Liver (tissue), 9 donors: ENCODE results near the gene PKD1L1. TPM values are rescaled to one million over a fixed set of nuclear protein-coding genes. Genes with fewer than 3 reads are reported as not detected.
"Not testable (repeated sequence)": the region's sequence is repeated elsewhere in the genome, so short reads cannot be mapped to it uniquely, and the experiment has no call there.

Source experiments
- DNase-seq: peaks from one replicate; pipeline ENCODE4 v3.0.0-alpha.2; 2017; ENCODE audit warnings: low spot score
- H3K27ac ChIP-seq, 2 donors: one replicate each; pipeline ENCODE4 v1.7.0; 2013; ENCODE audit warnings: inconsistent platforms in 2 of 2, low read length in 2 of 2, control low read depth in 1 of 2, low read depth in 1 of 2, mild to moderate bottlenecking in 1 of 2
- H3K27me3 ChIP-seq, 4 donors: one replicate each; pipeline versions ENCODE4 v1.6.1 to v1.7.0; 2013; ENCODE audit warnings: low read length in 3 of 4, inconsistent platforms in 1 of 4, mild to moderate bottlenecking in 1 of 4, moderate library complexity in 1 of 4; ENCODE audit not compliant: control insufficient read depth in 4 of 4, insufficient read depth in 4 of 4
- H3K36me3 ChIP-seq, 4 donors: one replicate each; pipeline versions ENCODE4 v1.6.1 to v1.7.0; 2013; ENCODE audit warnings: low read length in 3 of 4, mild to moderate bottlenecking in 3 of 4, low read depth in 1 of 4, moderate library complexity in 1 of 4; ENCODE audit not compliant: control insufficient read depth in 4 of 4, insufficient read depth in 3 of 4
- H3K4me1 ChIP-seq, 4 donors: one replicate each; pipeline versions ENCODE4 v1.6.1 to v1.7.0; 2013; ENCODE audit warnings: low read length in 3 of 4, mild to moderate bottlenecking in 3 of 4, moderate library complexity in 1 of 4; ENCODE audit not compliant: control insufficient read depth in 4 of 4, insufficient read depth in 4 of 4
- H3K4me3 ChIP-seq, 3 donors: one replicate each; pipeline versions ENCODE4 v1.6.1 to v1.7.0; 2013; ENCODE audit warnings: low read length in 3 of 3, control low read depth in 1 of 3, low read depth in 1 of 3, mild to moderate bottlenecking in 1 of 3
- H3K9ac ChIP-seq, 2 donors: one replicate each; pipeline ENCODE4 v1.7.0; 2013; ENCODE audit warnings: low read length in 2 of 2, mild to moderate bottlenecking in 2 of 2, moderate library complexity in 2 of 2, control low read depth in 1 of 2, low read depth in 1 of 2
- H3K9me3 ChIP-seq, 4 donors: one replicate each; pipeline versions ENCODE4 v1.6.1 to v1.7.0; 2013; ENCODE audit warnings: low read length in 3 of 4; ENCODE audit not compliant: control insufficient read depth in 4 of 4
- ATF3 ChIP-seq: IDR thresholded peaks from 2 replicates; pipeline ENCODE4 v1.6.1; 2016; ENCODE audit warnings: antibody characterized with exemption
- FOXA2 ChIP-seq: IDR thresholded peaks from 2 replicates; pipeline ENCODE4 v1.6.1; 2016; ENCODE audit warnings: antibody characterized with exemption
- GABPA ChIP-seq, 2 donors: IDR thresholded peaks in 1 of 2; conservative IDR thresholded peaks in 1 of 2; 2 replicates each; pipeline ENCODE4 v1.6.1; 2016; ENCODE audit warnings: antibody characterized with exemption in 2 of 2, mild to moderate bottlenecking in 1 of 2, moderate library complexity in 1 of 2
- HNF4A ChIP-seq, 2 donors: conservative IDR thresholded peaks; 2 replicates each; pipeline ENCODE4 v1.6.1; 2016; ENCODE audit warnings: antibody characterized with exemption in 2 of 2, mild to moderate bottlenecking in 2 of 2
- HNF4G ChIP-seq: IDR thresholded peaks from 2 replicates; pipeline ENCODE4 v1.6.1; 2016; ENCODE audit warnings: antibody characterized with exemption
- NR2F2 ChIP-seq: IDR thresholded peaks from 2 replicates; pipeline ENCODE4 v1.6.1; 2016; ENCODE audit warnings: antibody characterized with exemption
- RAD21 ChIP-seq, 2 donors: IDR thresholded peaks; 2 replicates each; pipeline ENCODE4 v1.6.1; 2016; ENCODE audit warnings: antibody characterized with exemption in 2 of 2, mild to moderate bottlenecking in 2 of 2
- RXRA ChIP-seq, 2 donors: IDR thresholded peaks; 2 replicates each; pipeline ENCODE4 v1.6.1; 2017 to 2018; ENCODE audit warnings: antibody characterized with exemption in 2 of 2, mild to moderate bottlenecking in 1 of 2
- SP1 ChIP-seq: IDR thresholded peaks from 2 replicates; pipeline ENCODE4 v1.6.1; 2018; ENCODE audit warnings: antibody characterized with exemption, mild to moderate bottlenecking
- TAF1 ChIP-seq: conservative IDR thresholded peaks from 2 replicates; pipeline ENCODE4 v1.6.1; 2016; ENCODE audit warnings: antibody characterized with exemption, mild to moderate bottlenecking
- YY1 ChIP-seq: IDR thresholded peaks from 2 replicates; pipeline ENCODE4 v1.6.1; 2016; ENCODE audit warnings: antibody characterized with exemption, mild to moderate bottlenecking
- ZBTB33 ChIP-seq: IDR thresholded peaks from 2 replicates; pipeline ENCODE4 v1.6.1; 2016; ENCODE audit warnings: antibody characterized with exemption
- WGBS: extraction: QIAGEN DNeasy Blood & Tissue Kit; methylation state at CpG from one replicate; pipeline ENCODE4 v1.1.7; 2013; 5-methylcytosine and 5-hydroxymethylcytosine counted together
- polyA plus RNA-seq, 2 donors: library from polyadenylated mRNA; stranded (reverse) in 1 of 2; unstranded in 1 of 2; fragments of 200-250 nt in 1 of 2; fragments of >200 nt in 1 of 2; fragmentation: Nextera tagmentation in 1 of 2; extraction: Ambion mirVana in 1 of 2; gene quantifications; one replicate each; pipeline versions ENCODE4 v1.2.1 to v1.2.3, GENCODE V29; 2013 to 2015
- total RNA-seq, 2 donors: library from RNA; depleted of rRNA; stranded (reverse); fragments of >200 nt; gene quantifications; one replicate each; pipeline ENCODE4 v1.2.3, GENCODE V29; 2014
- TF ChIP-seq, protein P1 (sequence below): IDR thresholded peaks from 2 replicates; pipeline ENCODE4 v1.6.1; 2016; ENCODE audit warnings: antibody characterized with exemption, mild to moderate bottlenecking
- TF ChIP-seq, protein P2 (sequence below): fragments of 150-350 bp; IDR thresholded peaks from 2 replicates; pipeline ENCODE4 v1.5.1; 2017; ENCODE audit warnings: improper control_type of control experiment, low read depth, low read length; ENCODE audit not compliant: missing input control
- donor health status: healthy.
- donor health status: healthy.
- donor health status: healthy.
- donor health status: healthy.
- donor health status: healthy.

PKD1L1 gene
- total and polyA plus RNA-seq, 4 donors = 0.08 to 0.25 (median 0.11) TPM

DNA sequence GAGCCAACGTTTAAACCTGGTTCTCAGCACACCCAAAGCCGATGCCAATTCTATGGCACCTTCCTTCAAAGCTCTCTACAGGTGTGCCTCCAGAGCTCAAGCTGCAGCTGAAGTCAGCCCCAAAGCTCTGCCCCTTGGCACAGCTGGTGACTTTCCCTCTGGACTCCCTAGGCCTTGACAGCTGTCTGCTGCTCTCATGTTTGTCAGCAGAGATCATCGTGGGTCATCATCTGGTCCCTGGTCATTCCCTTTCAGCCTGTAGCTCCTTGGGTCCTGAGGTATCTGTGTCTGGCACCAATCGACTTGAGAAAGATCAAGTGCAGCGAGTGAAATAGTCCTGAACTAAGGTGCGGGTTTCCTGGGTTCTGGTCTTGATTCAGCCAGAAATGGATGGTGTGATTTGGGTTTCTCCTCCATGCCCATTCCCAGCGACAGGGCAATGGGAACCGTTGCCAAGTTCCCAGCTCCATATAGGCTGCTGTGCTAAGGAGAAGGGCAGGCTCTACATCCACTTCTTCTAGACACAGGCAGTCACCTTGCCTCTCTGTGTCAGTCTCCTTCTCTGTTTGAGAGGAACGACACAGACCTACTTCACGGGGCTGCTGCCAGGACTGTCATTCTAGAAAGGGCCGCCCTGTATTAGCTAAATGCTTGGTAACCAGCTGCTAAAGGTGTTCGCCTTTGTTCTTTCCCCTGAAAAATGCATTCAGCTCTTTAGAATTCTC lies 3.6 kb downstream of the PKD1L1 start:
- TF ChIP-seq TAF1 = no peak
- no peak for TF ChIP-seq HNF4A (conservative IDR thresholded peaks at IDR 0.05)
- no peak for TF ChIP-seq SP1
- TF ChIP-seq, protein P1, sequence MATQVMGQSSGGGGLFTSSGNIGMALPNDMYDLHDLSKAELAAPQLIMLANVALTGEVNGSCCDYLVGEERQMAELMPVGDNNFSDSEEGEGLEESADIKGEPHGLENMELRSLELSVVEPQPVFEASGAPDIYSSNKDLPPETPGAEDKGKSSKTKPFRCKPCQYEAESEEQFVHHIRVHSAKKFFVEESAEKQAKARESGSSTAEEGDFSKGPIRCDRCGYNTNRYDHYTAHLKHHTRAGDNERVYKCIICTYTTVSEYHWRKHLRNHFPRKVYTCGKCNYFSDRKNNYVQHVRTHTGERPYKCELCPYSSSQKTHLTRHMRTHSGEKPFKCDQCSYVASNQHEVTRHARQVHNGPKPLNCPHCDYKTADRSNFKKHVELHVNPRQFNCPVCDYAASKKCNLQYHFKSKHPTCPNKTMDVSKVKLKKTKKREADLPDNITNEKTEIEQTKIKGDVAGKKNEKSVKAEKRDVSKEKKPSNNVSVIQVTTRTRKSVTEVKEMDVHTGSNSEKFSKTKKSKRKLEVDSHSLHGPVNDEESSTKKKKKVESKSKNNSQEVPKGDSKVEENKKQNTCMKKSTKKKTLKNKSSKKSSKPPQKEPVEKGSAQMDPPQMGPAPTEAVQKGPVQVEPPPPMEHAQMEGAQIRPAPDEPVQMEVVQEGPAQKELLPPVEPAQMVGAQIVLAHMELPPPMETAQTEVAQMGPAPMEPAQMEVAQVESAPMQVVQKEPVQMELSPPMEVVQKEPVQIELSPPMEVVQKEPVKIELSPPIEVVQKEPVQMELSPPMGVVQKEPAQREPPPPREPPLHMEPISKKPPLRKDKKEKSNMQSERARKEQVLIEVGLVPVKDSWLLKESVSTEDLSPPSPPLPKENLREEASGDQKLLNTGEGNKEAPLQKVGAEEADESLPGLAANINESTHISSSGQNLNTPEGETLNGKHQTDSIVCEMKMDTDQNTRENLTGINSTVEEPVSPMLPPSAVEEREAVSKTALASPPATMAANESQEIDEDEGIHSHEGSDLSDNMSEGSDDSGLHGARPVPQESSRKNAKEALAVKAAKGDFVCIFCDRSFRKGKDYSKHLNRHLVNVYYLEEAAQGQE = no peak
- TF ChIP-seq RXRA (IDR thresholded peaks at IDR 0.05) = no peak
- TF ChIP-seq HNF4G = no peak
- no peak for TF ChIP-seq RAD21 (IDR thresholded peaks at IDR 0.05)
- no peak for TF ChIP-seq ATF3
- TF ChIP-seq, protein P2, sequence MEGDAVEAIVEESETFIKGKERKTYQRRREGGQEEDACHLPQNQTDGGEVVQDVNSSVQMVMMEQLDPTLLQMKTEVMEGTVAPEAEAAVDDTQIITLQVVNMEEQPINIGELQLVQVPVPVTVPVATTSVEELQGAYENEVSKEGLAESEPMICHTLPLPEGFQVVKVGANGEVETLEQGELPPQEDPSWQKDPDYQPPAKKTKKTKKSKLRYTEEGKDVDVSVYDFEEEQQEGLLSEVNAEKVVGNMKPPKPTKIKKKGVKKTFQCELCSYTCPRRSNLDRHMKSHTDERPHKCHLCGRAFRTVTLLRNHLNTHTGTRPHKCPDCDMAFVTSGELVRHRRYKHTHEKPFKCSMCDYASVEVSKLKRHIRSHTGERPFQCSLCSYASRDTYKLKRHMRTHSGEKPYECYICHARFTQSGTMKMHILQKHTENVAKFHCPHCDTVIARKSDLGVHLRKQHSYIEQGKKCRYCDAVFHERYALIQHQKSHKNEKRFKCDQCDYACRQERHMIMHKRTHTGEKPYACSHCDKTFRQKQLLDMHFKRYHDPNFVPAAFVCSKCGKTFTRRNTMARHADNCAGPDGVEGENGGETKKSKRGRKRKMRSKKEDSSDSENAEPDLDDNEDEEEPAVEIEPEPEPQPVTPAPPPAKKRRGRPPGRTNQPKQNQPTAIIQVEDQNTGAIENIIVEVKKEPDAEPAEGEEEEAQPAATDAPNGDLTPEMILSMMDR = no peak
- TF ChIP-seq ZBTB33 = no peak
- no peak for TF ChIP-seq GABPA (IDR thresholded peaks at IDR 0.05 in 1 of 2, conservative IDR thresholded peaks at IDR 0.05 in 1 of 2)
- TF ChIP-seq YY1 = no peak
- no peak for TF ChIP-seq FOXA2
- Histone ChIP-seq H3K27me3 (no peaks in the 10 kb centered on the region), H3K9ac (no peak overlapping the region), H3K4me1 (no peaks in the 10 kb centered on the region), H3K36me3 (no peaks in the 10 kb centered on the region), H3K27ac (no peak overlapping the region), H3K4me3 (no peak overlapping the region), H3K9me3 (no peaks in the 10 kb centered on the region)
- WGBS = 70% methylated on average over 12 of the region's 12 CpGs
- no peak for DNase-seq

GRCh38 chr7:47943676-47944474 lies 4.4 kb downstream of the PKD1L1 start:
- no peaks in the 10 kb centered on the region for H3K4me1 ChIP-seq
- no peaks in the 10 kb centered on the region for H3K36me3 ChIP-seq
- H3K4me3 ChIP-seq = no peak overlapping the region
- H3K9ac ChIP-seq = no peak overlapping the region
- H3K27ac ChIP-seq = no peak overlapping the region
- H3K27me3 ChIP-seq = no peaks in the 10 kb centered on the region
- WGBS = 88% methylated on average over 8 of the region's 8 CpGs
- DNase-seq = no peak
- TF ChIP-seq HNF4A (conservative IDR thresholded peaks at IDR 0.05) = no peak
- TF ChIP-seq NR2F2 = peak; percentile 12
- no peak for TF ChIP-seq TAF1
- TF ChIP-seq RAD21 (IDR thresholded peaks at IDR 0.05) = no peak
- no peaks in the 10 kb centered on the region for H3K9me3 ChIP-seq

GRCh38 chr7:47942651-47943050 lies 5.6 kb downstream of the PKD1L1 start:
- H3K27me3 ChIP-seq, H3K4me1 ChIP-seq, DNase-seq, H3K4me3 ChIP-seq, H3K9ac ChIP-seq, H3K27ac ChIP-seq, H3K9me3 ChIP-seq, H3K36me3 ChIP-seq: not testable (repeated sequence)
- WGBS = 92% methylated on average over 10 of the region's 10 CpGs
